ENCODE data around the gene CAMK1D.

The CAMK1D gene

DNA sequence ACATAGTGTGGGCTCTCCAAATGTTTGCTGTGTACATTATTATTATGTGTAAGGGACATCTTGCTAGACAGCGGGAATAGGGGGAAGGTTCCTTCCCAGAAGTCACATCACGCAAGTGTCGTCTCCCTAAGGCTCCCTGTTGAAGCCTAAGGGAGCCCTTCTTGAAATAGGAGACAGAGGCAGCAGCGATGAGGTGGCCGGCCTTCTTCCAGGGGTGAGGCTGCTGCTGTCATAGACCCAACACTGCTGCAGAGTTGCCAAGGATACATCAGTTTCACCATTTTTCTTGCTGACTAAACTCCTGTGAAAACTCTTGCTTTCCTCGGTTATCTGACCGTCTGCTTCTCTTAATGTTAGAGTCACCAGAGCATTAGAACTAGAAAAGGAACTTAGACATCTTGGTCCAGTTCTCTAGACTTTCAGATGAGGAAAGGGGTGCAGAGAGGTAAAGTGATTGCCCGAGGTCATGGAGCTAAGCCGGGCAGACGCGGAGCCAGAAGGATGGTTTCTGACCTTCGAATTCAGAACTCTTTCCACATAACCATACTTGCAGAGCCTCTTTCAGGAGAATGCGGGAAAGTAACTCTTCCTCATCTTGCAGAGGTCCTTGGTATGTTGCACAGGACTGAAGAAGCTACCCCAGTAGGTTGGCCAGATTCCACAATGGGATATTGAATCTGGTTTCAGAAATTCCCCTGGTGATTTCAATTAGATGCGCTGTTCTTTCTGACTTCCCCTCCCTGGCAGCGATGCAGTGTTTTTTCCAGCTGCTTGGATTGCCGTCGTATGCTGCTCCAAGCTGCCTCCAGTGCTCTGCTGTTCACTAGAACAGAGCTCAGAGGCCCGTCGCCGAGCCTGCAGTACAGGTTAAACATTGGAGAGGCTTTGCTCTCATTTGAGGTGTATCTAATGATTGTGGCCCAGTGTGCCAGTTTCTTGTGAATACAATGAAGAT is 217.1 kb downstream of the CAMK1D start:
- no peaks in the 10 kb centered on the region for H3K27me3 ChIP-seq (ENCODE audit: insufficient read depth, low read depth, severe bottlenecking)
- H3K27ac ChIP-seq, result no peak overlapping the region
- H3K4me3 ChIP-seq (ENCODE audit: low read depth, low read length), result no peak overlapping the region
- no peaks in the 10 kb centered on the region for H3K36me3 ChIP-seq
- TF ChIP-seq CTCF (IDR thresholded peaks at IDR 0.05; ENCODE audit: low read depth, low read length), result no peak
- H3K9me3 ChIP-seq (ENCODE audit: severe bottlenecking), result no peaks in the 10 kb centered on the region
- DNase-seq, result no peak

DNA sequence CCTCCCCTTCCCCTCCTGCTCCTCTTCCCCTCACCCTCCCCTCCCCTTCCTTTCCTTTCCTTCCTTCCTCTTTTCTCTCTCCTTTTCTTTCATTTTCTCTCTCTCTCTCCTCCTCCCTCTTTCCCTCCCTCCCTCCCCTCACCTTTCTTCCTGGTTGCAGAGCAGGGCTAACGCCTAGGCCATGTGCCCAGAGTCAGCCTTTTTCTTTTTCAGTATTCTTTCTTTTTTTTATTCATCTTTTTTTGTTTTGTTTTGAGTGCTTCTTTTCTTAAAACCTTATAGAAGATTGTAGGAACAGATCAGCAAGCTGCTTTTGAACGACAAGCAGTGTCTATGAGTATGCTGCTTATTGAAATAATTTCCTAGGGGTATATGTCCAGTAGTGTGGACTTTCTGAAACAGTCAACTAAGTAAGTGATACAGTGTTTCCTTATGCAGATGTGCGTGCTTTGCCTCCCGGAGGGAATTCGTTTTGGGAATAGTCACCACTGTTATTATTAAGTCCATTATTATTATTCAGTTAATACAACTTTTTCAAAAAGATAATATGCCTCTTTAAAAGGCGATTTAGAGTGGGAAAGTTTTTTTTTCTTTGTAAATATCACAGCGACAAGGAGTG is 219.2 kb downstream of the CAMK1D start:
- H3K9me3 ChIP-seq (ENCODE audit: severe bottlenecking), result no peaks in the 10 kb centered on the region
- no peaks in the 10 kb centered on the region for H3K36me3 ChIP-seq
- no peak overlapping the region for H3K4me3 ChIP-seq (ENCODE audit: low read depth, low read length)
- no peaks in the 10 kb centered on the region for H3K27me3 ChIP-seq (ENCODE audit: insufficient read depth, low read depth, severe bottlenecking)
- no peak overlapping the region for H3K27ac ChIP-seq
- DNase-seq, result no peak
- TF ChIP-seq CTCF (IDR thresholded peaks at IDR 0.05; ENCODE audit: low read depth, low read length), result no peak

GRCh38 chr10:12572281-12572680 is 222.9 kb downstream of the CAMK1D start:
- H3K27ac ChIP-seq, result no peak overlapping the region
- no peaks in the 10 kb centered on the region for H3K9me3 ChIP-seq (ENCODE audit: severe bottlenecking)
- no peak for TF ChIP-seq CTCF (IDR thresholded peaks at IDR 0.05; ENCODE audit: low read depth, low read length)
- H3K36me3 ChIP-seq, result no peaks in the 10 kb centered on the region
- H3K27me3 ChIP-seq (ENCODE audit: insufficient read depth, low read depth, severe bottlenecking), result no peaks in the 10 kb centered on the region
- DNase-seq, result no peak
- H3K4me3 ChIP-seq (ENCODE audit: low read depth, low read length), result no peak overlapping the region

DNA sequence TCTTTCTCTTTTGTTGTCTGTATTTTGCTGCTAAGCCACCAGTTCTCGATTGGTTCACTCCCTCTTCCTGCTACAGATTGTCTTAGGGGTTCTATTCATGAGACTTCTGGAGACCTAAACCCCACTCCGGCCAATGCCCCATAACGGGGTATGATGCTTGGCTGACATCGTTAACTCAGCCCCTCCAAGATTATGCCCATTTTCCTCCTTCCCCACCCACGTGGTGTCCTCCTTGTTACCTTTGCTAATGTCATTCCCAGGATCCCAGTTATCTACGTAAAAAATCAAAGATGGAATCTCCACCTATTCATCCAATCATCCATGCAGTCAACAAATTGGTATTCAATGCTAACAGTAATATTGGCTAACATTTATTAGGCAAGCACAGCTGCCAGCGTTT is 228.3 kb downstream of the CAMK1D start:
- H3K36me3 ChIP-seq, result no peaks in the 10 kb centered on the region
- no peak overlapping the region for H3K27ac ChIP-seq
- no peaks in the 10 kb centered on the region for H3K27me3 ChIP-seq (ENCODE audit: insufficient read depth, low read depth, severe bottlenecking)
- no peak for TF ChIP-seq CTCF (IDR thresholded peaks at IDR 0.05; ENCODE audit: low read depth, low read length)
- H3K4me3 ChIP-seq (ENCODE audit: low read depth, low read length), result no peak overlapping the region
- DNase-seq, result no peak
- H3K9me3 ChIP-seq (ENCODE audit: severe bottlenecking), result no peaks in the 10 kb centered on the region

DNA sequence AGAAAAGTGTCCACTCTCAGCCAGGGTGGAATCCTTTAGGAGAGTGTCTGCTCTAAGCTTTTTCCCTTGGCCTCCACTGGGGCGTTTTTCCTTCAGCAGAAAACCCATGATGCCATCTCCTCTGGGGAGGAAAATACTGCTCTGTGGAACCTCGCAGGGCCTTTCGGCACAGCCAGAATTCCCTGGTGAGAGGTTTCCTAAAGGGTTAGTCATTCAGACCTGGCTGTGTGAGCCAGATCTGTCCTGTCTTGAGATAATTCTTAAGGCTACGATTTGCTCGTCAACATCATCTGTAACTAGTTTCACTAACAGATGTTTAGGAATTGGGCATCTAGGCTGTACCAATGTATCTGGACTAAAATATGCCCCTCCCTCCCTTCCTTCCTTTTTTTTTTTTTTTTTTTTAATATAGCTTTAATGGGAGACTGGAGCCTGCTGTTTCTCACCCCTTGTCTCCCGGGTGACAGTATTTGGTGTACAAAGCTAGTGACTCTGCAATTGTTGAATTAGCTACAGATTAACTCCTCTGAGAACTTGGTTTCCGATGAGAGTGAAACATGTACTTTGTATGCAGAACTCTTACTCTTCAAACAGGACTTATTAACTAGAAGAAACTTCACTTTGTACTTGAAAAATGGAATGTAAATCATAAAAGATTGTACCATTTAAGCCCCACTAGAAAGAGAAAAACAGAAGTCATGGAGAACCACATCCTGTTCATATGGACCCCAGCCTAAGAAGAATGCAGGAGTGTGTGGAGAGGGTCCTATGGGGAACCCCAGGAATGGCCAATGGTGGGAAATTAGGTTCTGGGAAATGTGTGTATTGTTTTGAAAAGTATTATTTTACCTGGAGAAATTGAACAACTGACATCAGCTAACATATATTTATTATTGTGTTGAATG is 230.9 kb downstream of the CAMK1D start:
- Histone ChIP-seq H3K27ac (no peak overlapping the region), H3K4me3 (ENCODE audit: low read depth, low read length) (no peak overlapping the region), H3K9me3 (ENCODE audit: severe bottlenecking) (no peaks in the 10 kb centered on the region), H3K36me3 (no peaks in the 10 kb centered on the region), H3K27me3 (ENCODE audit: insufficient read depth, low read depth, severe bottlenecking) (no peaks in the 10 kb centered on the region)
- no peak for DNase-seq
- no peak for TF ChIP-seq CTCF (IDR thresholded peaks at IDR 0.05; ENCODE audit: low read depth, low read length)

Data from WERI-Rb-1 (cell line).